B cell (primary cell): ENCODE measurements around the gene PRKN. TPM values are rescaled to one million over a fixed set of nuclear protein-coding genes. Genes with fewer than 3 reads are reported as not detected.

ENCODE experiments used
- ATAC-seq: fragments of 200-7000 bp; cut with Tn5 transposase; one replicate; pipeline ENCODE4 v1.10.0; 2021; ENCODE audit warnings: low read depth, mild to moderate bottlenecking, moderate number of reproducible peaks, moderate library complexity
- CTCF ChIA-PET: fragments of 350-600 bp; sonication (Branson Sonifier 250); formaldehyde crosslinking; loops from one replicate; lab custom pipeline; 2021; ENCODE audit warnings: antibody characterized with exemption, inconsistent platforms; lab: Charles Lee
- POLR2A ChIA-PET: fragments of 350-600 bp; sonication (Branson Sonifier 250); formaldehyde crosslinking; loops from one replicate; lab custom pipeline; 2021; ENCODE audit warnings: antibody characterized with exemption; lab: Charles Lee
- DNase-seq: peaks from one replicate; pipeline ENCODE4 v3.0.0; 2013
- H2AFZ ChIP-seq: 2 replicates; pipeline ENCODE4 v1.6.1; 2012; ENCODE audit warnings: mild to moderate bottlenecking, low read depth, low read length; ENCODE audit not compliant: insufficient read depth, poor library complexity, severe bottlenecking
- H3K27ac ChIP-seq, 2 donors: 1 replicate in 1 of 2; 2 replicates in 1 of 2; pipeline ENCODE4 v1.5.1; 2012 to 2013; ENCODE audit warnings: low read length in 2 of 2, mild to moderate bottlenecking in 2 of 2, moderate library complexity in 1 of 2
- H3K27me3 ChIP-seq, 4 experiments: fragments of 200-600 bp in 1 of 4; sonication (generic) in 1 of 4; replicated peaks in 1 of 4; 1 replicate in 2 of 4; 2 replicates in 2 of 4; pipeline versions ENCODE4 v1.6.1 to v1.7.0; 2013 to 2016; ENCODE audit warnings: low read length in 3 of 4, mild to moderate bottlenecking in 2 of 4, mixed read lengths in 1 of 4, moderate library complexity in 1 of 4; ENCODE audit not compliant: insufficient read depth in 4 of 4, control insufficient read depth in 3 of 4; ENCODE audit errors: control extremely low read depth in 1 of 4
- H3K36me3 ChIP-seq, 2 experiments: replicated peaks in 1 of 2; 1 replicate in 1 of 2; 2 replicates in 1 of 2; pipeline versions ENCODE4 v1.6.1 to v1.7.1; 2013; ENCODE audit warnings: low read length in 1 of 2; ENCODE audit not compliant: insufficient read depth in 2 of 2, control insufficient read depth in 1 of 2; ENCODE audit errors: control extremely low read depth in 1 of 2, extremely low read depth in 1 of 2
- H3K4me1 ChIP-seq, 2 donors: fragments of 200-600 bp in 1 of 2; sonication (generic) in 1 of 2; 1 replicate in 1 of 2; 2 replicates in 1 of 2; pipeline versions ENCODE4 v1.5.1 to v1.6.1; 2013 to 2017; ENCODE audit warnings: low read length in 2 of 2; ENCODE audit not compliant: control insufficient read depth in 2 of 2, insufficient read depth in 2 of 2
- H3K4me2 ChIP-seq: replicated peaks from 2 replicates; pipeline ENCODE3; 2012; ENCODE audit warnings: mild to moderate bottlenecking, low read depth, low read length; ENCODE audit not compliant: poor library complexity, severe bottlenecking
- H3K4me3 ChIP-seq, 5 experiments: fragments of 200-600 bp in 1 of 5; sonication (generic) in 1 of 5; 1 replicate in 3 of 5; 2 replicates in 2 of 5; pipeline versions ENCODE4 v1.5.1 to v1.7.0; 2011 to 2016; ENCODE audit warnings: low read length in 4 of 5, mild to moderate bottlenecking in 4 of 5, low read depth in 2 of 5, control low read depth in 1 of 5, moderate library complexity in 1 of 5; ENCODE audit not compliant: insufficient read depth in 1 of 5; ENCODE audit errors: control extremely low read depth in 1 of 5, extremely low read depth in 1 of 5
- H3K79me2 ChIP-seq: fragments of 200-600 bp; sonication (generic); one replicate; pipeline ENCODE4 v1.6.0; 2016; ENCODE audit warnings: low read length; ENCODE audit not compliant: control insufficient read depth, insufficient read depth
- H3K9ac ChIP-seq: fragments of 200-600 bp; sonication (generic); 2 replicates; pipeline ENCODE4 v1.6.1; 2017; ENCODE audit warnings: mild to moderate bottlenecking, low read length, moderate library complexity
- H3K9me3 ChIP-seq, 3 donors: one replicate each; pipeline versions ENCODE4 v1.6.1 to v1.7.1; 2013; ENCODE audit warnings: low read length in 2 of 3; ENCODE audit not compliant: control insufficient read depth in 2 of 3, insufficient read depth in 1 of 3; ENCODE audit errors: control extremely low read depth in 1 of 3
- H4K20me1 ChIP-seq: 2 replicates; pipeline ENCODE4 v1.6.0; 2012; ENCODE audit warnings: mild to moderate bottlenecking, low read length; ENCODE audit not compliant: insufficient read depth, control insufficient read depth, poor library complexity, severe bottlenecking
- H3K27ac Mint-ChIP-seq: one replicate; pipeline ENCODE4 v1.8.0; 2021; ENCODE audit warnings: mixed read lengths
- H3K27me3 Mint-ChIP-seq: one replicate; pipeline ENCODE4 v1.8.0; 2021; ENCODE audit warnings: mixed read lengths
- H3K4me1 Mint-ChIP-seq: one replicate; pipeline ENCODE4 v1.8.0; 2021; ENCODE audit warnings: mixed read lengths
- H3K4me3 Mint-ChIP-seq: one replicate; pipeline ENCODE4 v1.8.0; 2021; ENCODE audit warnings: mixed read lengths
- H3K9me3 Mint-ChIP-seq: one replicate; pipeline ENCODE4 v1.8.0; 2022; ENCODE audit warnings: mixed read lengths; ENCODE audit not compliant: insufficient read depth
- EZH2 ChIP-seq: IDR thresholded peaks from 2 replicates; pipeline ENCODE4 v1.6.1; 2012; ENCODE audit warnings: borderline replicate concordance, low read depth, mild to moderate bottlenecking, moderate library complexity, low read length; ENCODE audit not compliant: insufficient read depth, poor library complexity, severe bottlenecking
- WGBS: methylation state at CpG from one replicate; pipeline ENCODE4 v1.1.5; 2013; ENCODE audit warnings: missing lambda C conversion rate; ENCODE audit not compliant: insufficient coverage; 5-methylcytosine and 5-hydroxymethylcytosine counted together
- intact Hi-C: fragments of 100-400 bp; cut with micrococcal nuclease; formaldehyde crosslinking; loops from one replicate; pipeline ENCODE4 v1.10.0; 2022
- polyA plus RNA-seq: library from polyadenylated mRNA; depleted of rRNA; stranded (reverse); fragments of >200 nt; gene quantifications from 2 replicates; pipeline ENCODE4 v1.2.3, GENCODE V29; 2012
- total RNA-seq, 2 donors: library from RNA; stranded (reverse); fragments of 120-200 nt in 1 of 2; gene quantifications; 1 replicate in 1 of 2; 2 replicates in 1 of 2; pipeline versions ENCODE4 v1.2.3 to v1.2.4, GENCODE V29; 2013 to 2022
- TF ChIP-seq, protein P1 (sequence below): fragments of 200-600 bp; IDR thresholded peaks from one replicate; pipeline ENCODE4 v1.8.0; 2022; ENCODE audit warnings: antibody characterized with exemption, mild to moderate bottlenecking

The PRKN gene
- total and polyA plus RNA-seq, 2 donors (not counting 1 experiment from before 2014, with no cell fraction given), result 1.6 to 6.2 TPM

DNA sequence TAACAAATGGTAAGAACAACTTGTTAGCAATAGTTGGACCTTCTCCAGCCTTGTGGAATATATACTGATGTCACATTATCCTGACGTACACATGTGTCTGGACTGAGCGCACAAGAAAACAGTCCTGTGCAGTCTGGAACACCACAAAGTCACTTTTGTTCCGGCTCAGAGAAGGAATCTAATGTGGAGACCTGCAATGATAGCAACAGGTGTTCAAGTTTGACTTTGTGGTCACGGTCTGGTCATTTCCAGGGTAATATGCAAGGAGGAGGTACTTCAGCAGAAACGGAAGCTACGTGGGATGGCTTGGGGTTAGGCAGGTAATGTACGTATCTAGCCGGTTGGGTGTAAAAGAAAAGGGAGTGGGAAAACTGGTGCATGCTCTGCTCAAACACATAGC lies 766.5 kb downstream of the PRKN start:
- ATAC-seq (no peak), DNase-seq (no peak)
- H3K27me3 ChIP-seq, result no peaks in the 10 kb centered on the region
- 81% methylated on average over 4 of the region's 8 CpGs for WGBS
- H3K27ac ChIP-seq, result no peak overlapping the region
- no peaks in the 10 kb centered on the region for H3K36me3 ChIP-seq
- Mint-ChIP-seq H3K27ac (no peak overlapping the region), H3K9me3 (no peaks in the 10 kb centered on the region), H3K4me3 (no peak overlapping the region), H3K4me1 (no peaks in the 10 kb centered on the region), H3K27me3 (no peaks in the 10 kb centered on the region)
- H3K4me3 ChIP-seq, result no peak overlapping the region
- no peaks in the 10 kb centered on the region for H3K79me2 ChIP-seq
- peaks cover 0 to 9% (median 0%) of the 10 kb centered on the region in 3 donors for H3K9me3 ChIP-seq
- no peaks in the 10 kb centered on the region for H4K20me1 ChIP-seq
- intact Hi-C loops, result no loop called here
- H3K4me2 ChIP-seq, result no peak overlapping the region
- CTCF ChIA-PET, result no interaction called here
- TF ChIP-seq, protein P1, sequence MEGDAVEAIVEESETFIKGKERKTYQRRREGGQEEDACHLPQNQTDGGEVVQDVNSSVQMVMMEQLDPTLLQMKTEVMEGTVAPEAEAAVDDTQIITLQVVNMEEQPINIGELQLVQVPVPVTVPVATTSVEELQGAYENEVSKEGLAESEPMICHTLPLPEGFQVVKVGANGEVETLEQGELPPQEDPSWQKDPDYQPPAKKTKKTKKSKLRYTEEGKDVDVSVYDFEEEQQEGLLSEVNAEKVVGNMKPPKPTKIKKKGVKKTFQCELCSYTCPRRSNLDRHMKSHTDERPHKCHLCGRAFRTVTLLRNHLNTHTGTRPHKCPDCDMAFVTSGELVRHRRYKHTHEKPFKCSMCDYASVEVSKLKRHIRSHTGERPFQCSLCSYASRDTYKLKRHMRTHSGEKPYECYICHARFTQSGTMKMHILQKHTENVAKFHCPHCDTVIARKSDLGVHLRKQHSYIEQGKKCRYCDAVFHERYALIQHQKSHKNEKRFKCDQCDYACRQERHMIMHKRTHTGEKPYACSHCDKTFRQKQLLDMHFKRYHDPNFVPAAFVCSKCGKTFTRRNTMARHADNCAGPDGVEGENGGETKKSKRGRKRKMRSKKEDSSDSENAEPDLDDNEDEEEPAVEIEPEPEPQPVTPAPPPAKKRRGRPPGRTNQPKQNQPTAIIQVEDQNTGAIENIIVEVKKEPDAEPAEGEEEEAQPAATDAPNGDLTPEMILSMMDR, result no peak
- no peak for TF ChIP-seq EZH2
- H2AFZ ChIP-seq, result no peak overlapping the region
- no peaks in the 10 kb centered on the region for H3K4me1 ChIP-seq
- no peak overlapping the region for H3K9ac ChIP-seq
- POLR2A ChIA-PET, result no interaction called here

DNA sequence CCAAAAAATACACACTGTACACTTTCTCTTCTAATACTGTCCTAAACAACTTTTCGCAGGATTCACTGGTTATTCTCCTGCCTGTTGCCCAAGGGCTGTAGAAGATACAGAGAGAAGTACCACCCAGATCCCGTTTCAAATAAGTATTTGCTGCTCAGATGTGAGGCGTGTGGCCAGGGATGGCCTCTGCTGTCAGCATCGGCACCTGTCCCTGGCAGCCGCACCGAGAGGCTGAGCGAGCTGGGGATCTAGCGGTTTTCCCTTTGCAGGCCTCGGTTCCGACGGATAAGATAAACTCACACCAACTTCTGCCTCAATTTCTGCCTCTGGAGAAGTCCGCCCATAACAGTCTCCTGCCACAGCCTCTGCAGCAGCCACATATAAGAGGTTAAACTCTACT lies 768.5 kb downstream of the PRKN start:
- Histone ChIP-seq H3K27me3 (no peaks in the 10 kb centered on the region), H2AFZ (no peak overlapping the region), H4K20me1 (no peaks in the 10 kb centered on the region), H3K36me3 (no peaks in the 10 kb centered on the region), H3K4me2 (no peak overlapping the region), H3K79me2 (no peaks in the 10 kb centered on the region), H3K9ac (no peak overlapping the region), H3K4me1 (no peaks in the 10 kb centered on the region), H3K4me3 (no peak overlapping the region), H3K9me3 (peaks cover 0 to 9% (median 0%) of the 10 kb centered on the region in 3 donors), H3K27ac (no peak overlapping the region)
- H3K27me3 Mint-ChIP-seq, result no peaks in the 10 kb centered on the region
- DNase-seq, result no peak
- no peaks in the 10 kb centered on the region for H3K4me1 Mint-ChIP-seq
- ChIA-PET CTCF (no interaction called here), POLR2A (no interaction called here)
- no peak for TF ChIP-seq EZH2
- TF ChIP-seq, protein P1, result no peak
- no peak overlapping the region for H3K4me3 Mint-ChIP-seq
- H3K27ac Mint-ChIP-seq, result no peak overlapping the region
- over 99% methylated on average over 12 of the region's 12 CpGs for WGBS
- no peak for ATAC-seq
- H3K9me3 Mint-ChIP-seq, result no peaks in the 10 kb centered on the region
- intact Hi-C loops, result no loop called here
